Endothelial cell of hepatic sinusoid (primary cell): ENCODE data around the gene ZW10.
"Not testable (repeated sequence)": the region's sequence is repeated elsewhere in the genome, so short reads cannot be mapped to it uniquely, and the experiment has no call there.

Experiments
- in situ Hi-C: cut with HindIII; loops from 2 replicates; pipeline ENCODE4 v1.10.0; 2017; ENCODE audit warnings: low sequenced_read_pairs

Gene ZW10, protein sequence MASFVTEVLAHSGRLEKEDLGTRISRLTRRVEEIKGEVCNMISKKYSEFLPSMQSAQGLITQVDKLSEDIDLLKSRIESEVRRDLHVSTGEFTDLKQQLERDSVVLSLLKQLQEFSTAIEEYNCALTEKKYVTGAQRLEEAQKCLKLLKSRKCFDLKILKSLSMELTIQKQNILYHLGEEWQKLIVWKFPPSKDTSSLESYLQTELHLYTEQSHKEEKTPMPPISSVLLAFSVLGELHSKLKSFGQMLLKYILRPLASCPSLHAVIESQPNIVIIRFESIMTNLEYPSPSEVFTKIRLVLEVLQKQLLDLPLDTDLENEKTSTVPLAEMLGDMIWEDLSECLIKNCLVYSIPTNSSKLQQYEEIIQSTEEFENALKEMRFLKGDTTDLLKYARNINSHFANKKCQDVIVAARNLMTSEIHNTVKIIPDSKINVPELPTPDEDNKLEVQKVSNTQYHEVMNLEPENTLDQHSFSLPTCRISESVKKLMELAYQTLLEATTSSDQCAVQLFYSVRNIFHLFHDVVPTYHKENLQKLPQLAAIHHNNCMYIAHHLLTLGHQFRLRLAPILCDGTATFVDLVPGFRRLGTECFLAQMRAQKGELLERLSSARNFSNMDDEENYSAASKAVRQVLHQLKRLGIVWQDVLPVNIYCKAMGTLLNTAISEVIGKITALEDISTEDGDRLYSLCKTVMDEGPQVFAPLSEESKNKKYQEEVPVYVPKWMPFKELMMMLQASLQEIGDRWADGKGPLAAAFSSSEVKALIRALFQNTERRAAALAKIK

DNA sequence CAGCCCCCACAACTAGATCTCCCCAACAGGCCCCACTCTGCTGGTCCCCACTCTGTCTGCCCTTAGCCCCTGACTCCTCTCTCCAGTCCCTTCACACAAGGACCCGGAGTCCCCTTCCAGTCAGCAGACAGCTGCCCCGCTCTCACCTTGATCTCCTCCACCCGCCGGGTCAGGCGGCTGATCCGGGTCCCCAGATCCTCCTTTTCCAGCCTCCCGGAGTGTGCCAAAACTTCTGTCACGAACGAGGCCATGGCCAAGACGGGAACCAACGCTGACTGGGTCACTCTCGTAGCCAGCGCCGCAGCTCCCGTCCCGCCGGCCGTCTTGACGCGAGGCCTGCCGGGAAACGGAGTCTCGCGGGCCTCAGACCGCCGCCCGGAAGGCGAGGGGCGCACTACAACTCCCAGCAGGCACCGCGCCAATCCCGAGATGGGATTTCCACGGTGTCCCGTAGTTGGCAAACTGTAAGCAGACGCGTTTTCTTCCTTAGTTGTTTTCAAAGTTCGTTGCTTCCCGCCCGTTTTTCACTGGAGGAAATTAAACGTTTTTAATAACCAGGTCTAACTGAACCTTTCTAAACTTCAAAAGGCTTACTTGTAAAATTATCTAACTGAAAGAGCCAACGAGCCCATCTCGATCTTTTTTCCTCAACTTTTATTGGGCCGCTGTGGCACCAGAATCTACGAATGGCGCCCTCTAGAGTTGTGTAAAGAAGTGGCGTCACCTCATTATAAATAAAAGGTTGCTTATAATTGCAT is at the start of gene ZW10:
ZW10 (minus strand) TSS at position 277 of the 758 bp plus-strand sequence; CDS start at position 251, 26 bp downstream.
- in situ Hi-C loops, result no loop called here

DNA sequence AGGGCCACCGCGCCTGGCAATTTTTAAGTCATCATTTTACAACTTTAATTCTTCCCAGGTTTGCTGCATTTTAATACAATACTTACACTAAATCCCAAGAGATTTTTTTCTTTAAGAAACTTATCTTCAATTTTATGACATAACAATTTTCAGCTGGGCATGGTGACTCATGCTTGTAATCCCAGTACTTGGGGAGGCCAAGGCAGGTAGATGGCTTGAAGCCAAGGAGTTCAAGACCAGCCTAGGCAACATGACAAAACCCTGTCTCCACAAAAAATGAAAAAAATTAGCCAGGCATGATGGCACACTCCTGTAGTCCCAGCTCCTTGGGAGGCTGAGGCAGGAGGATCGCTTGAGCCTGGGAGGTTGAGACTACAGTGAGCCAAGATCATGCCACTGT is 44.9 kb upstream of the ZW10 start:
- in situ Hi-C loops, result no loop called here

DNA sequence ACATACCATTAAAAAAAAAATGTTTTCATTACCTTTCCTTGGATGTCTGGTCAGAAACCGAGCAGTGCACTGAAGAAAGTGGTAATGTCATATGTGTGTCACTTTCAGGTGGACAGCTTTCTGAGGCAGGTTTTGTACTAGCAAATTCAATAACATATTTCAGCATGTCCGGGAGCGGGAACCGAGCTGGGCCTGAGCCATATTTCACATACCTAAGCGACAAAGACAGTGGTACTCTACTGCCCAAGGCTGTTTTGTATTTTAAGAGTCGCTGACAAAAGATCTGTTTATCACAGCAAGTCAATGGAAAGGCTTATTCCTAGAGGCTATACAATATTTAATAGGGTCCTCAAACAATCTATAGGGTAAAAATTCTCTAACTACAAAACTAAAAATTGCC is 44.1 kb upstream of the ZW10 start:
- in situ Hi-C loops, result no loop called here

DNA sequence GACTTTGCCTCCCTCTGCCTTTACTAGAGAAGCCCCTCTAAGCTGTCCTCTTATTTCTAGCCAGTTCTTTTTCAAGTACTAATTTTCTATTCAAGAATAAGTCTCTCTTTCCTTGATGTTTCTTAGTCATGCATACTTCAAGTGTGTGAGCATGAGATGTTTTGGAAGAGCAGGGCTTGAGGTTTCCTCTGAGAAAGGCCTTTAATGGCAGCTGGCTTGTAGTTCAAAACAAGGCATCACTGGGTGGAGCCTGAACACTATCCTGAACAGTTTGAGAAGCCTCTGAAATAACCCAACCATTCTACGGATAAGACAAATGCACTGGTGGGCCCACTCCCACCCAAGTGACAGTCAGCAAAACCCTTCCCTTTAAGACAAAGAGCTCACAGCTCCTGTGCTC is 43.7 kb upstream of the ZW10 start:
- in situ Hi-C loops, result no loop called here

DNA sequence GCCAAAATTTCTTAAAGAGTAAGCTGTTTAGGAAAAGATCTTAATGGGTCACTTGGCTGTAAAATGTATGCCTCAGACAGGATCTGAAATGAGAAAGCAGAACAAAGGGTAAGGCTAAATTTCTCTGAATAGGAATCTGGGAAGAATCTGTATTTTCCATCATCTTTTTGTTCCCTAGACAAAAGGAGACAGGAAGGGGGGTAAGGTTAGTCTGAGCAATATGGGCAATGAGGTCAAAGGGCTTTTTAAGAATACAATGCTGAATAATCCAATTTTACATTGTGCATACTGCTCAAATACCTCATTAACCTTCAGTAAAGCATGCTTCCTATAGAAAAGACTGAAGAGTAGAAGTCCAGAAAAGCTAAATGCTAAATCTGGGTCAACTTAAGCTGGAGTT is 40.7 kb upstream of the ZW10 start:
- in situ Hi-C loops, result loop anchor here (5.0 kb wide), 2 partner anchors 57 to 107 kb away; partner anchors contain the start of gene TMPRSS5

DNA sequence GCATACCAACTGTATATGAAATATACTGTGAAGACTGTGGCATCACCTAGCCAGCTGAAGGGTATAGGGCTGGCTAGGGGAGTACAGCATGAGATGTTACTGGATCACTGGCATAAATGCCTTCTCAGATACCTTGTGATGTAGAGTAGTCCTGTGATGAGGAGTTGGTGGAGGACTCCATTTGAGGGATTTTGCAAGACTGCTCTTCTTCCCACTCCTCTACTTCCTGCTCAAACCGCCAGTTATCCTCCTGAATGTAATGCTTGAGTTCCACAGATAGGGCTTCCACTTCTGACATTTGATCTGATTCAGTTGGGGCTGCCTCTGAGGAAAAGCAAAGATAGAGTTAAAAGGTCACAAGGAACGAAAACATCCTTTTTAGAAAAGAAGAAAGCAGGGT is 35.4 kb upstream of the ZW10 start:
- in situ Hi-C loops, result no loop called here

DNA sequence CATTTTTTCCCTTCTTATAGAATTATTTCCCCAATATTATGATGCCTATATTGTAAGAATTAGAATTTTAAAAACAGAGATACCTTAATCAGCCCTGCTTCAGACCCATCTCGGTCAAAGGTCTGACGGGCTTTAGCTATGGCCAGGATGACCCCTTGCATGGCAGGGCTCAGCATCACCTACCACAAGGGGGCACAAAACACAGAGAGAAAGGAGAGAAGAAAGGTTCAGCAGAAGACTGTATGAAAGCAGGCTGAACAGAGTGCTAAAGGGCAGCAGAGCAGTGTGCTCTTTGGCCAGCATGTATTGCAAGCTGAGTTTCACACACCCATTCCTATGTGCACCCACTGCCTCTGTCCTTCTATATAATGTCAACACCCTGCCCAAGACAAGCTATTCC is 32.9 kb upstream of the ZW10 start:
- in situ Hi-C loops, result no loop called here

DNA sequence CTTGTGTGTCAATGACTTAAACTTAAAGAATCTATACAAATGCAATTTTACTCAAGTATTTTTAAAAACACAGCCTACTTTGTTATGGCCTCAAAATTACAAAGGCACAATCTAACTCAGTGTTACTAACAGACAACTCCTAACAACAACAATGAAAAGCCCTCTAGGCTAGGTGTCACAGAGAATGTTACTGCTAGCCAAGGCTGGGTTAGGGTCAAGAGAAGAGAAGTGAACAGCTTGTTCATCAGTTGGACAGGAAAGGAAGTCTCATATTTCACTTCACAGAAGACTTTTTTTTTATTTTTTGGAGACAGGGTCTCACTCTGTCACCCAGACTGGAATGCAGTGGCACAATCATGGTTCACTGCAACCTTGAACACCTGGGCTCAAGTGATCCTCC is 32.1 kb upstream of the ZW10 start:
- in situ Hi-C loops, result no loop called here

DNA sequence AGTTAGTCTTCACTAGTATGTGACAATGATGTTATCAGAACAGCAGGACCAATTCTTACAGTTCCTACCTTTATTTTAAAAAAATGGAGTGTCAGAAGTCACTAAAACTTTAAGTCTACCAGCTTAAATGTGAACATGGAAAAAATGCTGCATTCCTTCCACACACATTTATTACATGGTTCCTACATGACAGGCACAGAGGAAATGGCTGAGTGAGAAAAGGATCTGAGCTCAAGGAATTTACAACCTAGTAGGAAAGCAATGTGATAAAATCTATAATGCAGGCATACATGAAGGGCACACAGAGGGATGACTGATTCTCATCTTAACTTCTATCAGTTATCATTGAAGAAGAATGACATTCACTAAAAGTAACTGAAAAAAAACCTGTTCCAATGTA is 29.1 kb upstream of the ZW10 start:
- in situ Hi-C loops, result no loop called here

DNA sequence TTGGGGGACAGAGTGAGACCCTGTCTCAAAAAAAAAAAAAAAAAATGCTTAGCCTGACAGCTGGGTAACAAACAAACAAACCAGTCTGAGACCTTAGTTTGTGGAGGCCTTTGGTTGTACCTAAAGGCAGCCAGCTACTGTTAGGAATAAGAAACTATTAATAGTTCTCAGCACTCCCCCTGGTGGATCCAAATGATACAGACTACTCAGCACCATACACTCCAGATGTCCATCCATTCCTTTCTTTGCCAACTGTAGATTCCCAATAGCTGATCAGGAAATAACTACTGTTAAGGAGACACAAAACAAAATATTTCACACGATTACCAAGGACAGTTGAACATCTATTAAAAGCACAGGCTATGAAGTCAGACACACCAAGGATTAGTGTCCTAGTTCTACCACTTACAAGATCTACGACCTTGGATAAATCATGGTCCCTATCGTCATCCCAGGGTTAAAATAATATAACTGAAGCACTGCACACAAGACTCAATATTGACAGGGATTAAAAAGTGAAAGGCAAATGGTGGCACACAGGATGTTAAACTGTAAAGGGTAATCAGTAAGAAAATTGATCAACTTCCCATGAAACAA is 23.3 kb upstream of the ZW10 start:
- in situ Hi-C loops, result loop anchor here (10.0 kb wide), 1 partner anchor 488 kb away; no protein-coding TSS in a partner anchor

DNA sequence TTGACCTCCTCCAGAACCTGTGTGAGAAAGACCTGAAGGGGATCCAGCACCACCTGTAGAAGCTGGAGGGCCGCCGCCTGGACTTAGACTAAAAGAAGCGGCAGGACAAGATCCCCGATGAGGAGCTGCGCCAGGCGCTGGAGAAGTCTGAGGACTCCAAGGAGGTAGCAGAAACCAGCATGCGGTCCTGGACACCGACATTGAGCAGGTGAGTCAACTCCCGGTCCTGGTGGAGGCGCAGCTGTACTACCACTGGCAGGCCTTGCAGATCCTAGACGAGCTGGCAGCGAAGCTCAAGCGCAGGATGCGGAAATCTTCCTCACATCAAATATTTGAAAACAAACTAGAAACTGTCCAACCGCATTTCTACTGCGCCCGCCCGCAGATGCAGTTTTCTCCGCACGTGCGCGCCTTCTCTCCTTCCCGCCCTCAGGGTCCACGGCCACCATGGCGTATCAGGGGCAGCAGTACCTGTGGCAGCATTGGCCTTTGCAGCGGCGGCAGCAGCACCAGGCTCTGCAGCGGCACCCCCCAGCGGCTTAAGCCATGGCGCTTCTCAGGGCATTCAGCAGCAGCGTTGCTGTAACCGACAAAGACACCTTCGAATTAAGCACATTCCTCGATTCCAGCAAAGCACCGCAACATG is 16.3 kb upstream of the ZW10 start:
- in situ Hi-C loops, result loop anchor here (10.0 kb wide), 1 partner anchor 495 kb away; no protein-coding TSS in a partner anchor

DNA sequence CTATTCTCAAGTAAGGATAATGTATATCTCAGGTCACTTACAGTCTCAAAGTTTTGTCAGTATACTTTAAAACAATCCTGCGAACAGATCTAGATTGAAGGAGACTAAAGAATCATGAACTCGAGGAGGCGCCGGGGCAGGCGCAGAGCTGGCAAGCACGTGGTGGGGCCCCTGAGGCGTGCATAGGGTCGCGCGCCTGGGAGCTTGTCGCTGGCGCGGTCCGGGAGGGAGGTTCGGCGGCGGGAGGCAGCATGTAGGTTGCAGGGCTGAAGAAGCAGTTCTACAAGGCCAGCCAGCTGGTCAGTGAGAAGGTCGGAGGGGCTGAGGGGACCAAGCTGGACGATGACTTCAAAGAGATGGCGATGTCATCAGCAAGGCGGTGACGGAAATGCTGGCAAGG is 15.5 kb upstream of the ZW10 start:
- in situ Hi-C loops, result not testable (repeated sequence)

DNA sequence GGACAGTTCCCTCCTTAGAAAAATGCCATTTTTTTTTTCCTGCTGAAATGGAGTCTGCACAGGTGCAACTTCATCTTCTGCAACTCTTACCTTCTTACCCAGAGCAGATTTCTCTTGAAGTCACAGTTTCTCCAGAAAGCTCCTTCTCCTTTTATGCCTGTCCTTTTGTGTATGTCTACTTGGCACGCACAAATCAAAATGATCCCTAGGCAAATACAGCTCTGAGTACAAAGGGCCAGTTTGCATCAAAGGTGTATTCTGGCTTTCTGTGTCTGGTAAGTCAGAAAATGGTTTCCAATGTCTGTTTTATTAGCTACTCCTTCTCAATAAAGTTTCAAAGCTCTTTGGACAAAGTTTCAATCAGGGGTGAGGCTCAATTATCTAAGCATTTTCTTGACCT is 8.6 kb upstream of the ZW10 start:
- in situ Hi-C loops, result no loop called here

DNA sequence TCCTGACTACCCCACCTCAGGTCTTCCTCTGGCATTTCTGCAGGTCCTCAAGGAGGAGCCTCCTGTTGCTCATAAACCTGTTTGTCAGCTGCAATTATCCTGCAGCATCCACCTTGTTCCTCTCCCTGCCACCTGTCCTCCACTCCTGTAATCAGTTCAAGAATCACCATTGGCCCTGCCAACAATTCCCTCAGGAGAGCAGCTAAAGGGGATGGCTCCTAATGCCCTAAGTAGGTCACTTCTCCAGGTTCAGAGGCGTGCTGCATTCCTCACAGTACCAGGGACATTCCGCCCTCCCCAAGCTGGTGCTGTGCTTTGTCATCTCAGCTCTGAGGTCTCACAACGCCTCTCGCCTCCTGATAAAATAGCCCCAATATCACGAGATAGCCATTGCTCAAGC is 8.2 kb upstream of the ZW10 start:
- in situ Hi-C loops, result no loop called here

DNA sequence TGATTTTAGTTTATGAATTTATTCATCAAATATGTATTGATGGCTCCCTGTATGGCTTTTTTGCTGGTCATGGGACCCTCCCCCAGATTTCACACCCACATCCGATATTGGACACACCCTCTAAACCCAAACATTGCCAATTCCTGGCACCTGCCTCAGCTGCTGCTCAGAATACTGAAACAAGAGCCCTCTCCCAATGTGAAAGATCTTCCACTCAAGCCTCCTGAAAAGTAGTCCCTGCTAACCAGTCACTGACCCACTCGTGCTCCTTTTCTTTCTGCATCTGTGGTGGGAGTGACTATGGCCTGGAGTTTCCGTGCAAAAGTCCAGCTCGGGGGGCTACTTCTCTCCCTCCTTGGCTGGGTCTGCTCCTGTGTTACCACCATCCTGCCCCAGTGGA is 6.0 kb upstream of the ZW10 start, which contains the start of gene CLDN25:
CLDN25 (plus strand) TSS at position 301 of the 400 bp plus-strand sequence; CDS start at position 301, 0 bp downstream.
- in situ Hi-C loops, result no loop called here

DNA sequence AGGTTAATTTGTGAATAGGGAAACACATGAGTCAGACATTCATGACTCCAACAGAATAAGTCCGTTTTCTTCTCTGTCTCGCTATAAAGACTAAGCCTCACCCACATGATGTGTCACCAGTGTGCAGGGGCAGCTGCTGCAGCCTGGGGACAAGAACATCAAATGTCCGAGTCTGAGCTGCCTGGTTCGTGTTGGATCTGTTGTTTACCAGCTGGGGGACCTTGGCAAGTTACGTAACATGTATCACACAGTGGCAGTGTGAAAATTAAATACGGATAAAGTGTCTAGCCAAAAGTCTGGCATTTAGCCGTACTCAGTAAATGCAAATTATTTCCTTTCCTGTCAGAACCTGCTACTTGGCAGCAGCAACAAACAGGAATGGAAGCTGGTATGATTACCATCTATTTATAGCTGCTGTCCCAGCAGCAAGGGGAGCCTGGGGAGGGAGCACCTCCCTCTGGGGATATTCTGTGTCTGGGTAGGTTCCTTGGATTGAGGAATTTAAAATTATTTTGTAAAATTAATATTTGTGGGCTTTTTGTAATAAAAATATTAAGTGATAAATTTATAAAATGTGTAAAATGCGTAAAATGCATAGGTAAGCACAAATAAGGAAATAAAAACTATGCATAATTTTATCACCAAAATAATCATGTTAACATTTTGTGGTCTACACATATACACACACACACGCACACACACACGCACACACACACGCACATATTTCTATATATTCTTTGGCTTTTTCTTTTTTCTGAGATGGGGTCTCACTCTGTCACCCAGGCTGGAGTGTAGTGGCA is 4.8 kb upstream of the ZW10 start:
- in situ Hi-C loops, result no loop called here

DNA sequence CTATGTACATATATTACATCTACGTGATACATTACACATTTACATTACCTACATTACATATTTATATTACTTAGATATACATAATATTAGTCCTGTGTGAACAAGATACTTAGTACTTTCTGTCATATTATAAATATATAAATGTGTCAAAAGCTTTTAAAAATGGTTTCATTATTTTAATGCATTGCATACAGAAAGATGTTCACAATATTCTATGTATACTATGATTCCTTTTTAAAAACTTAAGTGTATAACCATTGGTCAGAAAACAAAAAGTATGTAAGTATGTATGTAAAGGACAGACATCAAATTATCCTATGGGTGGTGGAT is 647 bp upstream of the ZW10 start:
- in situ Hi-C loops, result no loop called here

DNA sequence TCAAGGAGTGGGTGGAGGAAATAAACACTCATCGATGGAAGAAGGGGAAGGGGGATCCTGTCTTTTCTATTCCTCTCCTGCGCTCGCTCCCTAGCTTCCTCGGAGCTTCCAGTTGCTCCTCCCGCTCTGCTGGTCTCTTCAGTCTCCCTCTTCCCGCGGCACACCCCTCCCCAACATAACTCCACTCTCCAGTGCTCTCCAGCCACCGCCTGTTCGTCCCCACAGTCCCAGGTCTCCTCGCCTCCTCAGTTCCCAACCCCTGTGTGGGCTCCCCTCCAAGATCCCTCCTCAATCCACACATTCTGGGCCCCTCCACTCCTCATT is 438 bp downstream of the ZW10 start:
- in situ Hi-C loops, result no loop called here

DNA sequence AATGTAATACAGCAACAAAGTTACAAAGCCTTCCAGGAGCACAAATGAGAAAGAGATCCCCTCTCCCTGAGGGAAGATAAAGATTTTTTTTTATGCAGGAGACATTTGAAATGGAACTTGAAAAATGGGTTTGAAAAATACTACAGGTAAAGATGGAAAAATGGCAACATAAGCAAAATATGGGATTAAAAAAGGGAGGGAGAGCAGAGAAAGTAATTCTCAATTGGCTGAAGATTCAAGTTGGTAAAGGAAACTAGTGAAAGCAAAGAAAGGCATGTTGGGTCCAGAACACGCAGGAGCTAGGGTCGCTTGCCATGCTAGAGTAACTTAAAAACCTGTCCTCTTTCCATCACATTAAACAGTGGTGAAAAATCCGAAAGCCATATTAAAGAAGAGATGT is 1.5 kb downstream of the ZW10 start:
- in situ Hi-C loops, result no loop called here
